Urinary bladder (tissue), 4 donors: ENCODE measurements around the gene POLDIP3. TPM values are rescaled to one million over a fixed set of nuclear protein-coding genes. Genes with fewer than 3 reads are reported as not detected.
"Not testable (repeated sequence)": the region's sequence is repeated elsewhere in the genome, so short reads cannot be mapped to it uniquely, and the experiment has no call there.

ENCODE experiments used
- DNase-seq: peaks from one replicate; pipeline ENCODE4 v3.0.0-alpha.2; 2015; ENCODE audit errors: extremely low spot score
- H3K27ac ChIP-seq: one replicate; pipeline ENCODE4 v1.5.1; 2013; ENCODE audit warnings: low read depth, mild to moderate bottlenecking, moderate library complexity
- H3K36me3 ChIP-seq: one replicate; pipeline ENCODE4 v1.6.1; 2013; ENCODE audit warnings: mild to moderate bottlenecking, moderate library complexity; ENCODE audit not compliant: insufficient read depth
- H3K4me1 ChIP-seq: one replicate; pipeline ENCODE4 v1.6.1; 2013; ENCODE audit warnings: mild to moderate bottlenecking, moderate library complexity; ENCODE audit not compliant: insufficient read depth
- H3K4me3 ChIP-seq: one replicate; pipeline ENCODE4 v1.5.1; 2013; ENCODE audit warnings: low read depth, low read length
- WGBS: extraction: QIAGEN DNeasy Blood & Tissue Kit; methylation state at CpG from one replicate; pipeline ENCODE4 v1.1.7; 2013; 5-methylcytosine and 5-hydroxymethylcytosine counted together
- polyA plus RNA-seq: library from polyadenylated mRNA; stranded (reverse); fragments of 200-250 nt; gene quantifications from one replicate; pipeline ENCODE4 v1.2.3, GENCODE V29; 2013
- total RNA-seq: library from RNA; depleted of rRNA; stranded (reverse); fragments of >200 nt; gene quantifications from one replicate; pipeline ENCODE4 v1.2.3, GENCODE V29; 2014
- donor health status: healthy with polysubstance abuse.
- donor health status: healthy.

POLDIP3 gene
- total and polyA plus RNA-seq, 2 donors, result 19.9 to 54.9 TPM

DNA sequence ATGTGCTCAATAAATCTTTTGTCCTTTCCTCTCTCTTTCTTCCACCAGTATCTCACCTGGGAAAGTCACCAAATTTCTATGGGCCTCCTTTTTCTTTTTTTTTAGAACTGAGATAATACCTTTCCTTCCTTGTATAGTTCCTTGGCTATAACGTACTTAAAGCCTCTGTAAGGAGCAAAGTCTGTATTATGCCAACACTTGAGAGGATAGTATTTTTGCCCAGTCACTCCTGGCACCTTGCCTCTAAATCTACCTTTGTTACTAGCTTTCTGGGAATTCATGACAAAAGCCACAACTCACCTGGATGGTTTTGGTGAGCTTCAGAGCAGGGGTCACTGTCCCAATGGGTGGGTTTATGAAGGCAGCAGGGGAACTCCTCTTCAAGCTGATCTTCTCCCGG, 12.2 kb downstream of the POLDIP3 start:
- Histone ChIP-seq H3K36me3 (peaks cover 8% of the 10 kb centered on the region), H3K4me3 (no peak overlapping the region), H3K27ac (no peak overlapping the region), H3K4me1 (no peaks in the 10 kb centered on the region)
- DNase-seq, result no peak
- WGBS, result 77% methylated on average over 2 of the region's 2 CpGs

DNA sequence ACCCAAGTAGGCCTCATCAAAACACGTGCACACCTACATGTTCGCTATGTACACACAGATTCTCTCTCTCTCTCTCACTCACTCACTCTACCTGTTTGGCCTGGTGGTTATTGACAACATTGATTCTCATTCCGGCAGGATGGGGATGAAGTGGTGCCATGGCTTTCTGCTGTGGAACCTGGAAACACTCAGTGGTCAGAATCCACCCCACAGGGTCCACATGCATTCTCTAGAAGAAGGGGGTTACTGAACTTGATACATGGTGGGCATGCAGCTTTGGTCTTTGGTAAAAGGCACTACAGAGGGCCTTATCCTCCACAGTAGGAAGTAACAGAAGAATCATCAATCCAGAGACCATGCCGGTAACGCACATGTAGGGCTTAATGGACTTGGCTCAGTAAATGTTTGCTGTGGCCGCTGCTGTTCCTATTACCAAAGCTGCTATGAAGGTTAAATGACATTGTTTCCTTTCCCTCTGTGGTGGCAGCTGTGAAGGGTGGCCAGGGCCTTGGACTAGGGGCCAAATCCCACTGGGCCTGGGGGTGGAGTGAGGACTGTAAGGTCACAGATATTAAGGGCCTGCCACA, 12.7 kb downstream of the POLDIP3 start:
- DNase-seq, result no peak
- H3K27ac ChIP-seq, result no peak overlapping the region
- no peak overlapping the region for H3K4me3 ChIP-seq
- WGBS, result 93% methylated on average over 6 of the region's 6 CpGs
- no peaks in the 10 kb centered on the region for H3K4me1 ChIP-seq
- H3K36me3 ChIP-seq, result peaks cover 8% of the 10 kb centered on the region

GRCh38 chr22:42596863-42597530, 17.7 kb downstream of the POLDIP3 start:
- WGBS, result 86% methylated on average over 11 of the region's 11 CpGs
- H3K4me3 ChIP-seq, result no peak overlapping the region
- no peak overlapping the region for H3K27ac ChIP-seq
- H3K36me3 ChIP-seq, result peaks cover 6% of the 10 kb centered on the region
- H3K4me1 ChIP-seq, result no peaks in the 10 kb centered on the region
- DNase-seq, result no peak

DNA sequence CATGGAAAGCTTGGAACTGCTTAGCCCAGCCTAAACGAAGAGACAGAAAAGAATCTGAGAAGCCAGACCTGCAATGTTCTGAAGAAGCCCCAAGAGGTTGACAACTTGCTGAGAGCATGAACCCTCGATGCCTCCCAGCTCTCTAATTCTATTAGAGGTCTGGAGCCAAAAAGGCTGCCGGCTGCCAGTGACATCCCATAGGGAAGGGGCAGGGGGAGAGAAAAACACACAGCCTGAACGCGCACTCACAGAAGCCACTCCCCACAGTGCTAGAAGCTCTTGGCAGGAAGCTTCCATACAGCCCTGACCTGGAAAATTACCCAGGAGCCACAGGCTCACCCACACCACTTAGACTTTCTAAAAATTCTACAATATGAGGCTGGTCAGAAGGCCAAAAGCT, 18.3 kb downstream of the POLDIP3 start:
- Histone ChIP-seq H3K27ac (no peak overlapping the region), H3K36me3 (peaks cover 11% of the 10 kb centered on the region), H3K4me3 (no peak overlapping the region), H3K4me1 (no peaks in the 10 kb centered on the region)
- no peak for DNase-seq
- WGBS, result 50% methylated on average over 5 of the region's 5 CpGs

GRCh38 chr22:42595434-42595833, 19.2 kb downstream of the POLDIP3 start:
- Histone ChIP-seq H3K36me3 (peaks cover 11% of the 10 kb centered on the region), H3K27ac (no peak overlapping the region)
- WGBS, result 69% methylated on average over 3 of the region's 3 CpGs

GRCh38 chr22:42591987-42592386, 22.7 kb downstream of the POLDIP3 start:
- Histone ChIP-seq H3K4me3 (no peak overlapping the region), H3K4me1 (no peaks in the 10 kb centered on the region), H3K36me3 (peaks cover 6% of the 10 kb centered on the region), H3K27ac (no peak overlapping the region)
- 96% methylated on average over 12 of the region's 12 CpGs for WGBS
- no peak for DNase-seq

More at GRCh38 chr22:42595434-42595833, 19.2 kb downstream of the POLDIP3 start:
- Histone ChIP-seq H3K4me3 (no peak overlapping the region), H3K4me1 (no peaks in the 10 kb centered on the region)
- no peak for DNase-seq

DNA sequence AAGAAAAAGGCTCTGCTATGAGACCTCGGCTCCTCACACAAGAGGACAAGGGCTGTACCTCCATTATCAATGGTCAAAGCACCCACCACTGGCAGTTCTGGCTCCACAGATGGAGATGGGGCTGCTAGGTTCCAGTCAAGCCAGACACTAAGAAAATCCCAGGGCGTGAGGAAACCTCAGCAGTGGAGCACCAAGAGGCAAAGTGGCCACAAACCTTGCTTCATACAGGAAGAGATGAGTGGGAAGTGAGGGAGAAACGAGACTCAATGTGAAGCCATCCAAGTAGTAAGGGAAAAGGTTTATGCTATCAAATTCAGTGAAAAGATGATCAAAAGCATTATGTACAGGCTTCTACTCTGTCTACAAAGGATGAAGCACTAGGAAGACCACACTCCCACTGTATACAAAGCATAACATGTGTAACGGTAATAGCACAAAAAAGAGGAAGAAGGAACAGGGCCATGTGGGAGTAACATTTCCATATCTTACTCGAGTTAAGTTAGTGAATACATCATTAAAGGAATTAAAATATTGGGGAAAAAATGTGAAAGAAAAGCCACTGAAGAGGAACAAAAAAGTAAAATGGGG, 27.0 kb downstream of the POLDIP3 start:
- DNase-seq, result no peak
- WGBS, result 85% methylated on average over 5 of the region's 5 CpGs
- H3K36me3 ChIP-seq, result peaks cover 12% of the 10 kb centered on the region

DNA sequence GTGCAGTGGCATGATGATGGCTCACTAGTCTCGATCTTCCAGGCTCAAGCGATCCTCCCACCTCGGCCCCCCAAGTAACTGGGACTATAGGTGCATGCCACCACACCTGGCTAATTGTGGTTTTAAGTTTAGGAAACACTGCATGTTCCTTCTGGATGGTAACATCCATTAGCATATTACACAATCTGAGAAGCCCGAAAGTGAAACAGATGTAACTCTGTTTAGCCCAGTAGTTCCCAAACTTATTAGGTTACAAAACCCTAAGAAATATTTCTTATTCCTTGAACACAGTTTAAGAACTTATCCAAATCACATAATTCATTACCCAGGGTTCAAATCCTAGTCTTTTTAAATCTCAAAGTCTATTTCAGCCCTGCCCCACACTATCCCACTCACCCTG, 28.3 kb downstream of the POLDIP3 start:
- Histone ChIP-seq H3K27ac (no peak overlapping the region), H3K4me1 (no peaks in the 10 kb centered on the region), H3K4me3 (no peak overlapping the region), H3K36me3 (peaks cover 7% of the 10 kb centered on the region)
- WGBS, result 93% methylated on average over 4 of the region's 4 CpGs
- no peak for DNase-seq

More for the DNA sequence above, 27.0 kb downstream of the POLDIP3 start:
- no peak overlapping the region for H3K4me3 ChIP-seq
- no peaks in the 10 kb centered on the region for H3K4me1 ChIP-seq
- H3K27ac ChIP-seq, result no peak overlapping the region

- 83% methylated on average over 8 of the region's 8 CpGs for WGBS
- peaks cover 7% of the 10 kb centered on the region for H3K36me3 ChIP-seq
These were observed 29.6 kb downstream of the POLDIP3 start for GRCh38 chr22:42585096-42585495.

GRCh38 chr22:42584364-42584940, 30.2 kb downstream of the POLDIP3 start:
- Histone ChIP-seq H3K36me3 (peaks cover 7% of the 10 kb centered on the region), H3K4me3 (no peak overlapping the region)
- WGBS, result 91% methylated on average over 4 of the region's 4 CpGs

More at GRCh38 chr22:42585096-42585495, 29.6 kb downstream of the POLDIP3 start:
- Histone ChIP-seq H3K4me3 (no peak overlapping the region), H3K4me1 (no peaks in the 10 kb centered on the region), H3K27ac (no peak overlapping the region)
- no peak for DNase-seq

GRCh38 chr22:42582987-42583386, 31.7 kb downstream of the POLDIP3 start:
- peaks cover 7% of the 10 kb centered on the region for H3K36me3 ChIP-seq
- no peak for DNase-seq
- 83% methylated on average over 1 of the region's 1 CpG for WGBS
- no peaks in the 10 kb centered on the region for H3K4me1 ChIP-seq
- no peak overlapping the region for H3K27ac ChIP-seq
- H3K4me3 ChIP-seq, result no peak overlapping the region

More at GRCh38 chr22:42584364-42584940, 30.2 kb downstream of the POLDIP3 start:
- Histone ChIP-seq H3K4me1 (no peaks in the 10 kb centered on the region), H3K27ac (no peak overlapping the region)
- DNase-seq, result no peak

- Histone ChIP-seq H3K27ac (no peak overlapping the region), H3K4me3 (peak overlapping the region; percentile 82), H3K36me3 (peaks cover 8% of the 10 kb centered on the region), H3K4me1 (no peaks in the 10 kb centered on the region)
- peak; percentile 20 for DNase-seq
- 5% methylated on average over 64 of the region's 64 CpGs for WGBS
These were observed 32.6 kb downstream of the POLDIP3 start for GRCh38 chr22:42581762-42582716.

DNA sequence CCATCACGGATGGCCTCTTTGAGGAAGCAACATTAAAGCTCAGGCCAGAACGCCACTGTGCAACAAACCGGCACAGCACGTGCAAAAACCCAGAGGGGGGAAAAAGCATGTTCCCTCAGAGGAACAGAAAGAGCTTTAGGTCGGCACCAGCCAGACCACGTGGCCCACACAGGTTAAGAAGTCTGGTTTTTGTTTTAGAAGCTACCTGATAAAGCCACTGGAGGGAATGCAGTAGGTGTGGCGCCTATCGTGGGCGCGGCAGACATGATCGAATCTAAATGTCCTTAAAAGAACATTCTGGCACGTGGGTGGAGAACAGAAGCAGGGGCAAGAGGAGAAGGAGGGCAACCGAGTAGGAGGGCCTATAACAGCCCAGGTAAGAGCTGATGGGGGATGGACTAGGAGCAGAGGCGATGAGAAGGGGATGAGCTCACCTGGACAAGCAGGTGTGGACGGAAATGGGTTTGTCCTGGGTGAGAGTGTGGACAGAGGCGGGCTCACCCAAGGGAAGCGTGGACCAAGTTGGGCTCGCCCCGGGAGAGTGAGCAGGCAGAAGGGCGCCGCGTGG, 33.4 kb downstream of the POLDIP3 start:
- not testable (repeated sequence) for H3K36me3 ChIP-seq, DNase-seq, H3K27ac ChIP-seq, H3K4me1 ChIP-seq
- peak overlapping the region; percentile 82 for H3K4me3 ChIP-seq
- WGBS, result 1% methylated on average over 12 of the region's 22 CpGs
